Measurements from ENCODE around the gene CD72.

GRCh38 chr9:35604578-35605350 lies 13.4 kb downstream of the CD72 start, which contains the start of gene TESK1:
- no peak for TF ChIP-seq CTCF (conservative IDR thresholded peaks at IDR 0.05 in 1 of 2, IDR thresholded peaks at IDR 0.05 in 1 of 2; ENCODE audit: low read depth in 1 of 2, low read length in 2 of 2)
- no peak for TF ChIP-seq EZH2 (IDR thresholded peaks at IDR 0.05; ENCODE audit: low read length, missing control alignments)
